Activated CD4-positive, CD25-positive, alpha-beta regulatory T cell treated with anti-CD3 and anti-CD28 coated beads, Interleukin-2, amount 50 U/mL, for 16 hours (primary cell): ENCODE results near the gene WDR43.

Experiments
- DNase-seq: peaks from one replicate; pipeline ENCODE4 v3.0.0-alpha.2; 2020; ENCODE audit warnings: low read depth, low spot score

WDR43 gene

DNA sequence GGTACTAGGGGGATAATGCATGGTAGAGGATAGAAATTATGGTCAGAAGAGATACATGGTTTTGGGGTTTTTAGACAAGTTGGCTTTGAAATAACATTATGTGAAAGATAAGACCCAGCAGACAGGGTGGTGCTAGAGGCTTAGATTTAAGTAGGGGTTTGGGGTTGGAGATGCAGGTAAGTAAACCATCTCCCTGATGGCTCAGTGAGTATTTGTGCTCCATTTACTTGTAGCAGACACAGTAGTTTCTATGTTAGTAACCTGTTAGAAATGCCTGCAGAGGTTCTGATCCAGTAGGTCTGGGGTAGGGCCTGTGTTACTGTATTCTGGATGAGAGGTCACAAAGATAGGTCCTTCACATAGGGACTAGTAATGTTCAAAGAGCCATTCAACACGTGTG lies 13.7 kb downstream of the WDR43 start:
- DNase-seq, result no peak

DNA sequence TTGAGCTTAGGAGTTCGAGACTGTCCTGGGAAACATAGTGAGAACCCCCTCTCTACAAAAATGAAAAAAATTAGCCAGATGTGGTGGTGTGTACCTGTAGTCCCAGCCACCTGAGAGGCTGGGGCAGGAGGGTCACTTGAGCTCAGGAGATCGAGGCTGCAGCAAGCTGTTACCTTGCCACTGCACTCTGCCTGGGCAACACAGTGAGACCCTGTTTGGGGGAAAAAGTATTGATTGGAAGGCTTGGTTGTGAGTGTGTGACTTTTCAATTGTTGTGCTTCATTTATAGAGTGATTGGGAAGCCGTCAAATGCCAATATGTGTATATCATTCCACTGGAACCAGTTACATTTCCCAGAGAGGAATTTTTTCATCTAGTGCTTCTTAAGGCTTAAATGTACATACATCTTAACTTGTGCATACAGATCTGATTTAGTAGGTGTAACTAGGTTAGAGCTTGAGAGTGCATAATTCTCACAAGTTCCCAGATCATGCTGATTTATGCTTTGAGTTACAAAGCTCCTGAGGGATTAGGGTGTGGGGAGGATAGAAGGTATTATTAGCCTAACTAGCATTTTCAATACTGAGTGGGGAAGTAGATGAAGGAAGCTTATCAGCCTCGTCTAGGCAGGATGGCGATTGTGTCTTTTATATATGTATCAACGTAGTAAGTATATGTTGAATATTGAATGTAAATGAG lies 15.3 kb downstream of the WDR43 start:
- DNase-seq, result no peak

DNA sequence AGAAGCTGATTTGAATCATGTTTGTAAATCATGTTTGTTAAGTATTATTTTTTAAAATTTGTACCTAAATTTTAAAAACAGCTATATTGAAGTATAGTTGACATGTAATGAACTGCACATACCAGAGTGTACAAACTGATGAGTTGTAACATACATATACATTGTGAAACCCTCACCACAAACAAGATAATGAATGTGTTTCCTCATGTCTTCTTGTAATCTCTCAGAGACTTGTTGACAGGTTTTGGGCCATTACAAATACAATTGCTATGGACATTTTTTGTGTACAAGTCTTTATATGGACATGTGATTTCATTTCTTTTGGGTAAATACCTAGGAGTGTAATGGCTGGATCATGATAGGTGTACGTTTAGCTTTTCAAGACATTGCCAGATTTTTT lies 21.5 kb downstream of the WDR43 start:
- DNase-seq, result no peak

DNA sequence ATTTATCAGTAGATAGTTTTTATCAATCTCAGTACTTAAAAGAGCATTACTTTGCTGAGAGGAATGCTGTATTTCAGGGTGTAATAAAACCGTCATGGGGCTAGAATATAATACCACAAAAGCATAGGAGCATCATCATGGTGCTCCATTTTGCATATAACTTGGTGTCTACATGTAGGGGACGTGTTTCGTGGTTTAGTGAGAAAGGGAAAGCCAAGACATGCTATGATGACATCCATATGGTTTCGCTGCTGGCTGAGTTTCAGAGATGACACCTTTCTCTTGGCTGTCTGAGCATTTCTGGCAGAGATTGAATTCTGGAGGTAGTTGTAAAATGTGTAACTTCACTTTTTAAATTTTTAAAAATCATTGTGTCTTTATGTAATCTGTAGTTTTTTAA lies 32.4 kb downstream of the WDR43 start:
- no peak for DNase-seq

DNA sequence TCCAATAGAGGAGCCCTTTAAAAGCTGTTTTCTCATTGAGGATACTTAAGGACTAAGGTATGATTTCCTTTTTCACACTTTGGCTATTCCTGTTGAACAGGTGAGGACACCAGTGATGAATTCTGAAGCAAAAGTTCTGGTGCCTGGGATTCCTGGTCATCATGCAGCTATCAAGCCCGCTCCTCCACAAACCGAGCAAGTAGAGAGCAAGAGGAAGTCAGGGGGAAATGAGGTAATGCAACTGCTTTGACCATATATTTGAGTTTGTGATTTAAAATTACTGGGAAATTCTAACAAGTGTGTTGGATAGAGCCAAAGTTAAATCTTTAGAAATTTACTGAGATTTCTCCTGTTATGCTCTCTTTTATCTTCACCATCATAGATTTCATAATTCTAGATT lies 33.0 kb downstream of the WDR43 start:
- no peak for DNase-seq

DNA sequence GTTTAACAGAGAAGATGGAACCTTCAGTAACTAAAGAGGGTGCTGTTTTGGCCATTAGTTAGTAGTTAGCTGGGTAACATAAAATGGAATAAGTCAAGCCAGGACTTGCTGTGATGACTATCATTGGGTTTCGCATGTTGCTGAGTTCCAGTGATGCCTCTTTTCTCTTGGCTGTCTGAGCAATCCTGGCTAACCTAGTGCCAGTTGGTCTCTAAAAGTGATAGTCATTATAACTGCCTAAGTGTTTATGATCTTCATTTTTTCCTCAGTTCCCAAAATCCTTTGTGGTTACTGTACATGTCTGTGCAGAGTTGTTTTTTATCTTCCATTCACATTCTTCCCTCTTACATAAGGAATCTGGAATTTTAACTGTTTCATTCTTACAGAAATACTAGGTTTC lies 33.4 kb downstream of the WDR43 start:
- DNase-seq, result no peak

DNA sequence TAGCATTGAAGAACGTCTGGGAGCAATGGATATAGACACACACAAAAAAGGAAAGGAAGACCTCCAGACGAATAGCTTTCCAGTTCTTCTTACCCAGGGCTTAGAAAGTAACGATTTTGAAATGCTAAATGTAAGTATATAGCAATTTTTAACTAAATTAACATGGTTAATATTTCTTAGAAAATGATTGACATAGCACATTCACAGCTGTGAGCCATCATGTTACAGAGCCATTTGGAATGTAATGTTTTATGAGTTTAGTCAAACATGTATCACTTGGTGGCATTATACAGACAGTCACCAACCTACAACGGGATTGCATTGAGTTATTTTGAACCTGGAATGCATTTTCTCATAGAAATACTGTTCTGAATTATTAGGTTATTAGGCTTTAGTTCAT lies 35.1 kb downstream of the WDR43 start:
- no peak for DNase-seq

DNA sequence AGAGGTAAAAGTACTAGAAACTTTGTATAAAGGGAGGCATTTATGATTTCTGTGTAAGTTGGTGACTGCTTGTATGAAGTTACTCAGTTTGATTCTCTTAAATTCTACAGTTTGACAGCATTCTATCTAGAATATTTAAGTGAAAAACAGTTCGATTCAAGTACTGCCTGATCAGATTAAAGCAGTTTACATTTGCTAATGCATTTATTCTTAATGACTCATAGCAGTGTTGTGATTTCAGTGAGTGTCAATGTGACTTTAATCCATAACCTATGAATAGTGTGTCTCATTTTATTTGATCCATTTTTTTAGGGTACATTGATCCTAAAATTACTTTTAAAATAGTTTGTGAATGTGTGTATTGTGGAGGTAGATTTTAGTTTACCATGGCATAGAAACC lies 35.7 kb downstream of the WDR43 start:
- DNase-seq, result no peak

DNA sequence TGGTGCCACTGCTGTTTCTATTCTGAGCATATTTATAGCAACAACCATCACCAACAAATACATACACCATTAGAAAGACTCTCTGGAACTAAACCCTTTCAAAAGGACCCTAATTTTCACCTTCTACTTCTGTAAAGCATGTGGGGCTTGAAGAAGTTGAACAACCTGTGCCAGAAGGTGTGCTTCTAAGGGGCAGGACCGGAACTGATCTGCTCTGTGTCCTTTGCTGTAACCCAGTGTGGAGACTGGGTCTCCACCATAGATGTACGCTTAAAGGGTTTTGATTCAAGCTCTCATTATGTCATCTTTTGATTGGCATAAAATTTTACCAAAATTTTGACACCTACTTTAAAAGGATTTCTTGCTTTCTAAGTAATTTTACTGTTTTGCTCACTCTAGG lies 40.3 kb downstream of the WDR43 start:
- no peak for DNase-seq

DNA sequence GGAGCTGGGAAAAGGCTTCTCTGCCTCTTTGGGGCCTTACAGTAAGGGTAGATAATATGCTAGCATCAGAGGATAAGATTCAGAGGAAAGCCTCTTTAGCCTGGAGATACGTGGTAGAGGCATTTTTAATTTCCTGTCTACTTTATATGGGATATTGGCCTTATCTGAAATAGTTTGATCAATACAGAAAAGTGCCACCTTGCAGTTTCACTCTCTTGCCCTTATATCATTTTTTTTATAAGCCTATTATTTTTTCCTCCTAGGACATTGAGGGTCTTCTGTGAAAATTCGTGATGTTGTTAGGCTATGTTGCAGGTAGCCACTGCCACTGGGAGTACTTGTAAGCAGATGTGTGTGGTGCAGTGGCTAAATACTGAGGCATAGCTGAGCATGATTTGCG lies 46.5 kb downstream of the WDR43 start:
- DNase-seq, result no peak

DNA sequence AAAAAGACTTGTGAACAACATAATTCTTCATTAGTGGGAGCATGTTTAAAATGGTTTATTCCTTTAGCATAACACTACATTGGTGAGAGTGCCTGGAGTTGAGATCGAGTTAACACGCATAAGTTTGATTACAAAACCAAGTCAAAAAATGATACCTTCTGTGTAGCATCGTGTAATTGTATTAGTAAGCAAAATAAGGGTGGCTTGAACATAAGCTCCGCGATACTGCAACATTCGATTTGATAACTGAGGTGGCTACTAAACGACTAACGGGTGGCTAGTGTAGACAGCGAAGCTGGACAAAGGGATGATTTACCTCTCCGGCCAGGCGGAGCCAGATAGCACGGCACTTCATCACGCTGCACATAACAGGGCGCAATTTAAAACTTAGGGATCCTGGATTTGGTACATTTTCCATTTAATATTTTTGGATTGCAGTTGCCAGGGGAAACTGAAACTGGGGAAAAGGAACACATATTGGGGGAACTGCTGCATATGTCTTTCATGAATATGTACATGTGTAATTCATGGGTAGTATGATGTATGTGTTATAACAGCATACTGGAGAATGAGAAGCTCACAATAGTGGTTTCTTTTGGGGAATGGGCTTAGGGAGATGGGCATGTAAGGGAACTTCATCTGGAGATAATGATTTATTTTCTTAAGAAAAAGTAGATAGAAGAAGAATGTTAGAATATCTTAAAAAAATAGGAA lies 50.2 kb downstream of the WDR43 start:
- no peak for DNase-seq

DNA sequence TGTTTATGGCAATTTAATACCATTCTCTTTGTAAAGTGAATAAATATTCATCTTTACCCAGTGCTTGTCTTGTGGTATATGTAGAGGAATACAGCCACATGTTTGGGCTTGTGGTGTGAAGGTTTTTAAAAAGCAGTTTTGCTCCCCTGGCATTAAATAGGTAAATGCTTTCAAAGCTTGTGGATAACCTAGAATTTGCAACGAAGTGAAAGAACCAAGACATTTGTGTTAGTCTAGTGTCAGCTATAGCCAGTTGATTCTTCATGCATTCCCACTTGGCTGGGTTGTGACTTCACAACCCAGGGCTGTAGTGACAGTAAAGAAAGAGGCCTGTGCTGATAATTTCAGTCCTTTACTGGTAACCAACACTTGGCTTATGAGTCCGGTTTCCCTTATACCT lies 53.7 kb downstream of the WDR43 start:
- DNase-seq, result no peak

DNA sequence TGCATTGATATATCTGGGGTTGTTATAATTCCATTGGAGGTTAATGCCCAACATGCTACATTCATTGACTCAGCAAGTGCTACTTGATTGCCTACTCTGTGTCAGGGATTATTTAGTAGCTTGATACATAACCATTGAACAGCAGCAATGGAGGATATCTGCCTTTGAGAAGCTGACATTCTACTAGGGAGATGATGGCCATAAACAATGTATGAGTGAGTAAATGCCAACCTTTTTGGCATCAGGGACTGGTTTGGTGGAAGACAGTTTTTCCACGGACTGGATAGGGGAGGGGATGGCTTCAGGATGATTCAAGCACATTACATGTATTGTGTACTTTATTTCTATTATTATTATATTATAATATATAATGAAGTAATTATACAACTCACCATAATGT lies 54.7 kb downstream of the WDR43 start:
- DNase-seq, result no peak

DNA sequence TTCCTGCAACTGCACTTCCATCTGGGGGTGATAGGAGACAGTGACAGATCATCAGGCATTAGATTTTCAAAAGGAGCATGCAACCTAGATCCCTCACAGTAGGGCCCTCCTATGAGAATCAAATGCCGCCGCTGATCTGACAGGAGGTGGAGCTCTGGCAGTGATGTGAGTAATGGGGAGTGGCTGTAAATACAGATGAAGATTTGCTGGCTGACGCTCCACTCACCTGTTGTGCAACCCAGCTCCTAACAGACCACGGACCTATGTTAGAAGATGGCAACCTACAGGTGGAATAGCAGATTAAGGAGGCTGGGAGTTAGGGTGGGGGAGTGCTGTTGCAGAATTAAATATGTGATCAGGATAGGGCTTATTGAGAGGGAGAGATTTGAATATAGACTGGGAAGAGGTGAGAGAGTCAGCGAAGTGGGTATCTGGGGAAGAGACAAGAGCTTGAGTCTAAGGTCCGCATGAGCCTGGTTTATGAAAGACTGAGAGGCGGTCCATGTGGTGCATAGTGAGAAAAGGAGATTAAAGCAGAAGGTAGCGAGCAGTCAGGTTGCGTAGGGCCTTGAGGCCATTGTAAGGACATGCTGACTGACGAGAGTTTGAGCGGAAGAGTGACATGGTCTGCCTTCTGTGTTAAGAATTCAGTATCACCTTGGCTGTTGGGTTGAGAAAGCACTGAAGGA lies 55.3 kb downstream of the WDR43 start:
- no peak for DNase-seq

DNA sequence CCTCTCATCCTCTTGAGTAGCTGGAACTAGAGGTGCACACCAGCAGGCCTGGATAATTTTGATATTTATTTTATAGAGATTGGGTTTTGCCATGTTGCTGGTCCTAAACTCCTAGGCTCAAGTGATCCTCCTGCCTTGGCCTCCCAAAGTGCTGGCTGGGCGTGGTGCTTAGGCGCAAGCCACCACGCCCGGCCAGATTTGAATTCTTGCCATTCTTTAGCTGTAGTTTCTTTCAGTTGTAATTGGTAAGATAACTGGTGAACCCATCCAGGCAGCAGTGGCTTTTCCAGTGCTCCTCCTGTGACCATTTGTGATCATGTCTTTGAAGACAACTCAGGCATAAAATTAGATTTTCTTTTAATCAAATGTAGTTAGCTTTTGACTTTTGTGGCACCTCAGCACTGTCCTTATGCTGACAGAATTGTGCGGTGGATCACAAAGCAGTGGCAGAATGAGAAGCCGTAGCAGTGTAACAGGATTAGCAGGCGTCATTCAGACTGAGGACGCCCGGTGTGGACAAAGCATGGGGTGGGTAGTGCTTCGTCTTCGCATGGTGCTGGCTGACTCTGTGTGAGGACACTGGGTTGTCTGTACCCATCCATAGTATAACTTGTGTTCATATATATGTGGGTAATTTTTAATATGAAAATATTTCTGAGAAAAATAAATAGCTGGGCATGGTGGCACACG lies 56.6 kb downstream of the WDR43 start:
- no peak for DNase-seq

DNA sequence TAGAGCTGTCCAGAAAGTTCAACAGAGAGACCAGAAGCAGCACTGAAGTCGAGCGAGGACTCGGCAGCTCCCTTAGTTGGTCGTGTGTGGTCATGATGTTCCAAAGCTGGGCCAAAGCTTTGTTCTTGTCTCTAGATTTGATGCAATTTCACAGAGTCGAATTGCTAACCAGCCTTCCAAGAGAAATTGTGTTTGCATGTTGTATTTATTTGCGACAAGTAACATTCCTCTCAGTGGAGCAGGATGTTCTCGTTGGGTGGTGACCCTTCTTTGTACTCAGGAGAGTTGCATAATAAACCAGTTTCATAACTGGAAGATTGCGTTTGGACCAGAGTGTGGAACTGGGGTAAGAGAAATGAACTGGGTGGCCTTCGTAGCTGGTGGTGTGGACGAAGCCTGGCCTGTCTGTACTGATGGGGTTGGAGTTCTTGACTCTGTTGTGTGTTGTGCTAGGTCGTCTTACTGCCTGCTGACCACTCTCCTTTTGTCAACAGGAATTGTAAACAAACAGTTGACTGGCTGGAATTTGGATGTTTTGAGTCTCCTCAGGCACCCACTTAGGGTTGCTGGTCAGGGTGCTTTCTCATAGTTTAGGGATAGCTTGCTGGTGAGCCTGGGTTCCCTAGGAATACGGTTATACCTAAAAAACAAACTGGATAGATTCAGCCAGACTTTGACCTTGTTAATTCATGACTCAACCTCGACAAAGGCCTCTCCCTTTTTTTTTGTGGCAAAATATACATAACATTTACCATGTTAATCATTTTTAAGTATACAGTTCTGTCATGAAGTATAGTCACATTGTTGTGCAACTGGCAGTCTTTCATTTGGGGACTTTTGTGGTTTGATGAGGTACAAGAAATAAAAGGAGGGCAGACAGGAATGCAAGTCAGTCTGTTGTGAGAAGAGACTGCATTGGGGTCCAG lies 57.7 kb downstream of the WDR43 start:
- DNase-seq, result no peak

DNA sequence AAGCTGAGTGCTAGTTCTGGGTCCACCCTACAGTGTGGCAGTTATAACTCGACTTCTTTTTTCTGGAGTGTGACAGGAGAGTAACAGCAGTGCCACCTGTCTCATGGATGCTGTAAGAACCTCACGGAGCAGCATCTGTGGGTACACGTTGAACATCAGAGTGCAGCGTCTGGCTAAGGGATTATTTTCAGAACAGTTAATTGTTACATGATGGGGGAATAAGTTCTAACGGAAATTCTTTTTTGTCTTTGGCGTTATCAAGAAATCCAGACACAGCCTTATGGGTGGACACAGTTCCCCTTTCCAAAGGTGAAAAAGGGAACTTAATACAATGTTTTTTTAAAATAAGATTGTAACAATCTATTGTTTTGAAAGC lies 58.4 kb downstream of the WDR43 start:
- no peak for DNase-seq

DNA sequence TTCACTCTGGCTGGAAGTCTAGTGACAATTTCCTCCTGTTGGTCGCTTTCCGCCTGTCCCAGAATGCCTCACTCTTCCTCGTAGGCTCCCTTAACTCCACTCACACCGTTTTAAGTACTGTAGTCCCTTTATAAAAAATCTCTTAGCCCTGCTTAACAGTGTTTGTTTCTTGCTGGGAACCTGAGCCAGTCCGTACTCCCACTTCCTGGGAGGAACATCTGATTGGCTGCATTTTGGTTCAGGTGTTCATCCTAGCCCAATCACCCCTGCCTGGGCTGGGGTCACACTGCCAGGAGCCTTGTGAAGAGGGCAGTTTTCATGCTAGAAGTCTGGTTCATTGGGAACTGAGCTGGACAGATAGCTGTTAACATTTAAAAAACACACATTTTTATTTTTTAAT lies 61.0 kb downstream of the WDR43 start:
- DNase-seq, result no peak

DNA sequence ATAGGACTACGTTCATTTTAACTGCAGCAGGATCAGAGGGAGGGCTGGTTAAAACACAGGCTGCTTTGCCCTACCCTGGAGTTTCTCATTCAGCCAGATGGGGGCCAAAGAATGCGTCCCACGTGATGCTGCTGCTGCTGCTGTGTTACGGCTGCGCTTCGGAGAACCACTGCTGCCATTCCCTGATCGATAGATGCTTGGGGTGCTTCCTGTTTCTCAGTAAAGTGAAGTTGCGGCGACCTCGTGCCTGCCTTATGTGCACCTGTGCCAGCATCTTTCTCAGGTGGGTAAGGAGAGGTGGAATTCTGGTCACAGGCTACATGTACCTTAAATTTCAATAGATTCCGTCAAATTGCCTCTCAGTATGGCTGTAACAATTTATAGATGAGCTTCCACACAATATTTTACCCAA lies 62.0 kb downstream of the WDR43 start:
- DNase-seq, result no peak

DNA sequence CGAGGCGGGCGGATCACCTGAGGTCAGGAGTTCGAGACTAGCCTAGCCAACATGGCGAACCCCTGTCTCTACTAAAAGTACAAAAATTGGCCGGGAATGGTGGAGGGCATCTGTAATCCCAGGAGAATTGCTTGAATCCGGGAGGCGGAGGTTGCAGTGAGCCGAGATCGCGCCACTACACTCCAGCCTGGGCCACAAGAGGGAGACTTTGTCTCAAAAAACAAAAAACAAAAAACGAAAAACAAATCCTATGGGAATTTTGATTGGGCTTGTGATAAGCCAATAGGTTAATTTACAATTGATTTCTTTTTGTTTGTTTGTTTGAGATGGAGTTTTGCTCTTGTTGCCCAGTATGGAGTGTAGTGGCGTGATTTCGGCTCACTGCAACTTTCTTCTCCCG lies 62.4 kb downstream of the WDR43 start:
- no peak for DNase-seq

DNA sequence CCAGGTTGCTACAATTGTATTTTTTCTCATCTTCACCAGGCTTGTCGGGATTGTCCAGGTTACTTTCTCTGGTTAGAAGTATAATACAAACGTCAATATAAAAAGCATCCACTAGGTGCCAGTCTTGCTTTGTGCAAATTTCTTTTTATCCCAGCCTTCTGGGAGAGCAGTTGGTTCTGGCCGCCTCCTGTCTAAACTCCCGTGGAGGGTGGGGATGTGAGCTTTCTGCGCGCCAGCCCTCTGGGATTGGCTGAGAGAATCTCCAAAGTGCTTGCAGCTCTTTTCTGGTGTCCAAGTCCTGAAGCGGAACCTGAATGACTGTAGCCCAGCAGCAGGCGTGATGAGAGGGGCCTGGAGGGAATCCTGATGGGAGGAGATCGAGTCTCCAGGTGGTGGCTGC lies 64.2 kb downstream of the WDR43 start:
- DNase-seq, result no peak
